B cell (primary cell): ENCODE data around the gene TRIM65.

Experiments
- EZH2 ChIP-seq: IDR thresholded peaks from 2 replicates; pipeline ENCODE4 v1.6.1; 2012; ENCODE audit warnings: borderline replicate concordance, low read depth, mild to moderate bottlenecking, moderate library complexity, low read length; ENCODE audit not compliant: insufficient read depth, poor library complexity, severe bottlenecking
- TF ChIP-seq, protein P1 (sequence below): fragments of 200-600 bp; IDR thresholded peaks from one replicate; pipeline ENCODE4 v1.8.0; 2022; ENCODE audit warnings: antibody characterized with exemption, mild to moderate bottlenecking

DNA sequence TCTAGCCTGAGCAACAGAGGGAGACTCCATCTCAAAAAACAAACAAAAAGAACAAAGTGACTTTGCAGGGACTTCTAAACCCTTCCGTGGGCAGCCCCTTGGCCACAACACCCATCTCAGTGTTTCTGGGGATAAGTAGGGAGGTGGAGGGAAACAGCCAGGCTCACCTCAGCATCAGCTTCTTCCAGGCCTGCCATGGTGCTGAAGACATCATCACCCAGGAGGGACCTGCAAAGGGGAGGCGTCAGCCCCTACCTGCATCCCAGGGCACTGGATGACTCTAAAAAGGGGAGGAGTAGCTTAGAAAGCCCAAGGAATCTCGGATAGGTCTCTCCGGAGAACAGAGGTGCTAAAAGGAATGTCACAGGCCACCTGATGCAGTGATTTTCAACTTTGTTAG, 34.3 kb upstream of the TRIM65 start:
- TF ChIP-seq, protein P1, sequence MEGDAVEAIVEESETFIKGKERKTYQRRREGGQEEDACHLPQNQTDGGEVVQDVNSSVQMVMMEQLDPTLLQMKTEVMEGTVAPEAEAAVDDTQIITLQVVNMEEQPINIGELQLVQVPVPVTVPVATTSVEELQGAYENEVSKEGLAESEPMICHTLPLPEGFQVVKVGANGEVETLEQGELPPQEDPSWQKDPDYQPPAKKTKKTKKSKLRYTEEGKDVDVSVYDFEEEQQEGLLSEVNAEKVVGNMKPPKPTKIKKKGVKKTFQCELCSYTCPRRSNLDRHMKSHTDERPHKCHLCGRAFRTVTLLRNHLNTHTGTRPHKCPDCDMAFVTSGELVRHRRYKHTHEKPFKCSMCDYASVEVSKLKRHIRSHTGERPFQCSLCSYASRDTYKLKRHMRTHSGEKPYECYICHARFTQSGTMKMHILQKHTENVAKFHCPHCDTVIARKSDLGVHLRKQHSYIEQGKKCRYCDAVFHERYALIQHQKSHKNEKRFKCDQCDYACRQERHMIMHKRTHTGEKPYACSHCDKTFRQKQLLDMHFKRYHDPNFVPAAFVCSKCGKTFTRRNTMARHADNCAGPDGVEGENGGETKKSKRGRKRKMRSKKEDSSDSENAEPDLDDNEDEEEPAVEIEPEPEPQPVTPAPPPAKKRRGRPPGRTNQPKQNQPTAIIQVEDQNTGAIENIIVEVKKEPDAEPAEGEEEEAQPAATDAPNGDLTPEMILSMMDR: no peak
- TF ChIP-seq EZH2: no peak
